Measurements from ENCODE around the gene PLAAT3.

DNA sequence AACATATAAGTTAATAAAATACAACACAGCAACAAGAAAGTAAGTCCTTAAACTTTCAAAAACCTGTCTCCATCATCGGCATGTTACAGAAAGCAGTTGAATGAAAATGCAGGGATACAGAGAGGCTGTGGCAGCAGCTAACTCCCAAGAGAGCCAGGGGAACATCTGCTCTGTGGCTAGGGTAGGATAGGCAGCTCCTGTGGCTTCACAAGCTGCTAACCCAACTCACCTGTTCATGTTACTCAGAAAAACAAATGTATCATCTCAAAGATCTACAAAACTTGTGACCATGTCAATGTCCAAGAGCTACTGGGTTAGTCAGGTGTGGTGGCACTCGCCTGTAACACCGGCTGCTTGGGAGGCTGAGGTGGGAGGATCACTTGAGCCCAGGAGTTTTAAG lies 15.2 kb upstream of the PLAAT3 start:
- TF ChIP-seq CTCF (IDR thresholded peaks at IDR 0.05): no peak
- TF ChIP-seq POLR2A (IDR thresholded peaks at IDR 0.05): no peak

Data from heart left ventricle (tissue), 13 donors.